NCI-H187 (cell line): ENCODE data around the gene TRDMT1.

Source experiments
- DNase-seq, 2 experiments: peaks; one replicate each; lab custom pipeline; 2025; lab: John Stamatoyannopoulos, UW

TRDMT1 gene

DNA sequence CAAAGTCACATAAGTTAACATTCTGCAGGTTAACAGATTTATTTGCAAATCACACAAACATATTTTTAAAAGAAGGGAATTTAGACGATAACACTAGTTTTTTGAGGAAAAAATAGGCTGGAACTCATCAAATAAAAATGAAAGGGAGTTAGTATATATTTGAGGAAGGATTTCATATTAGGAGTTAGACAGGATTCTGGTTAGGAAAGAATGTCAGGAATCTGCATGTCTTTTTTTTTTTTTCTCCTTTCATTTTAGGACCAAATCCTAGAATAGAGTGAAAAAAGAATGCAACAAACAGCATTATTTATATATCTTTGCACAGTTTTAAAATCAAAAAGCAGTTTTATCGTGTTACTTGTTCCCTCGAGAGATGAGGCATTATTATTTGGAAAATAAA, 8.9 kb upstream of the TRDMT1 start:
- DNase-seq = no peak

DNA sequence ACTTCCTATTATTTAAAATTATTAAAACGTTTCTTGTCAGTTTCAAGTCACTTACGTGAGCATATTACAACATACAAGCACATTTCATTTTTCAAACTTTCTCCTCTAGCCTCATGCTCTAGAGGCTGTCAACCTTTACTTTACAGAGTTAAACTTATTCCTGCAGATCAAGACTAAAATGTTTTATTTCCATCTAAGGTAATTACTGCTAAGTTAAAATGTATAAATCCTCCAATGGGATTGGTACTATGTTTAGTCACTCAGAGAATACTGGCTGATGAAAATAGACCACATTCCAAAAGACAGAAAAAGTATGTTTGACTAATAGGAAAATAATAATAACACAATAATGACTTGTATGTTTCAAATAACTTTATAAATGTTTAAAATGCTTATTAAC, 8.4 kb upstream of the TRDMT1 start:
- DNase-seq = no peak

DNA sequence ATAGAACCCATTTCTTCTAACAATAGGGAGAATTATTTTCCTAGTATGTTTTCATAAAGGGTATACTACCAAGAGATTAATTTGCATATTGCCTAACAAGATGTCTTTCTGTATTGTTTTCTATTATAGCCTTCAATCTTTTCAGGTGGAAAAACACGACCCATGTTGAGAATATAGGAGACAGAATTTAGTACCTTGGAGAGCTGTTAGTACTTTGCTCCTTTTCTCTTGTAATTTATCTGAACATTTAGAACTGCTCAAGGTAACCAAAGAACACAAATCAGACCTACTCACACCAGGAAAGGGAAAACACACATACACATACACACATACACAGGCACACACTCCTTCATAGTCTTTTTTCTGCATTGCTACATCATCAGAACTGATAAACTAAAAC, 7.8 kb upstream of the TRDMT1 start:
- no peak for DNase-seq

DNA sequence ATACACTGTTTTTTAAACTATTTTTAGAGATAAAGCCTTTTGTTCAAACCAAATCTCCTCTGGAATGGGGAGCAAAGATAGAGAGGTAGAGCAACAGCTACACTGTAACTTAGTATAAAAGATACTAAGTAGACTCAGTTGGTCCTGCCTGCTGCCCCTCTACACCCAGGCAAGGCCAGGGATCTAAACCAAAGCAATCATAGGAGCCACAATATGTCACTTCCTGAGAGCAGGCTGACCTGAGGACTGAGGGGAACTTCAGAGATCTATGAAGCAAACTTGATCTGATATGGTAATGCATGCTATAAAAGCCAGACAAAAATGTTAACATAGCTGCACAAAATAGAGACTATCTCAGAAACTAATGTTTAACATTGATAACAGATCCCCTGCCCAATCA, 7.0 kb upstream of the TRDMT1 start:
- no peak for DNase-seq

DNA sequence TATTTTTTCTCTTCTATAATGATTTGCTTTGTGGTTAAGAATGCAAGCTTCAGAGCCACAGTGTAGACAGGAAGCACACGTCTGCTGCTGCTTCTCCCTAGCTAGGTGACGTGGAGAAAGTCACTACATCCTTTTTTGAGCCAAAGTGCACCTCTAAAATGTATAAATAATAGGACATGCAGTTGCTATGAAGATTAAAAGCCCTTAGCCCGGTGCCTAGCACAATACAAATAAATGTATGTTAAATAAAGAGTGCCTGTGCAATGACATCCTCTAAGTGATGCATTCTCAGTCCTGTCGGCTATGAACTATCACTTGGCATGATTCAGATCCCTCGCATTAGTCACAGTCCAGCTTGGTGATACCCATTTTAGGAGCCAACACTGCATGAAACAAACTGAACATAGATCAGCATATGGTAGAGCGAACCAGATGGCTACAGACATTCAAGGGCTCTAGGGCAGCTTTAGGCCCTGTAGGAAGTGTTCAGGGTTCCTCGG, 4.8 kb upstream of the TRDMT1 start:
- no peak for DNase-seq

DNA sequence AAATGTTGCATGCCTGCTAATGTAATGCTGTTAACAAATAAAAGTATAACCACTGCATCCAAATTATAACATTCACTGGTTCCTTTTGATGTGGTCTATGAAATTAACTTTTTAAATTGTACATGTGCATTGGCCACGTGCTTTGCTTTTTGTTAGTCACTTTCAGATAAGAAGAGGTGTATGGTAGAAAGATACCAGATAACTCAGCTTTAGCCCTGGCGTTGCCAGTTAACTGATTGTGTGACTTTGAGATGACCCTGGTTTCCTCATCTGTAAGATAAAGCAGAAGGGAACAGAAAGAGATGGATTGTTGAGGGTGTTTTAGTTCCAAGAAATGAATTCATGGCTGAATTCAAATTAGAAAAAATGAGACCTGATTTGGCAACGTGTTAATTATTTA, 1.9 kb upstream of the TRDMT1 start:
- DNase-seq = no peak

DNA sequence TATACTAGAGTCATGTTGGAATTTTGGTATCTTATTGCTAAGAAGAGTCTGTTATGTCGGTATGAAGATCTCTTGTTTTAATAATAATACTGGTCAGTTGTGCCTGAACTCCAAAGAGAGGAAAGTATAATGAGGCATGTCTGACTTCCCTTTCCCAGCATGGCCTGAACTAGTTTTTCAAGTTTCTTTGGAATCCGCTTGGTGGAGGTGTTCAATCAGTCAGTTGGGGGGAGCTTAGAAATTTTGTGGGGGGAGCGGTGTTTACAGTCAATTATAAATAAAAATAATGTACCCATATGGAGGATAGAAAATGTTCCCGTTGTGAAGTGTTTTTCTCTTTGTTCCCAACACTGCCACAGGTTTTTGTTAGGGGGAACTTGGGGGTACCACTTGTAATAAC, 1.5 kb upstream of the TRDMT1 start:
- DNase-seq = no peak

DNA sequence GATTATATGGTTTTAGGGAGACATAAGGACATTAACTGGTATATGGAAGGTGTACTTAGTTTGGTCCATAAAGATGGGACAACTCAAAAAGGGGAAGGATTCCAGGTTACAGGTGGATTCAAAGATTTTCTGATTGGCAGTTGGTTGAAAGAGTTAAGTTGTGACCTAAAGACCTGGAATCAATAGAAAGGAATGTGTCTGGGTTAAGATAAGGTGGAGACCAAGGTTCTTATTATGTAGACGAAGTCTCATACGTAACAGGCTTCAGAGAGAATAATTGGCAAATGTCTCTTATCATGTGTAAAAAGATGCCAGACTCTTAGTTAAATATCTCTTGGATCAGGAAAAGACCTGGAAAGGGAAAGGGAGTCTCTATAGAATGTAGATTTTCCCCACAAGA, 1.0 kb upstream of the TRDMT1 start:
- no peak for DNase-seq

DNA sequence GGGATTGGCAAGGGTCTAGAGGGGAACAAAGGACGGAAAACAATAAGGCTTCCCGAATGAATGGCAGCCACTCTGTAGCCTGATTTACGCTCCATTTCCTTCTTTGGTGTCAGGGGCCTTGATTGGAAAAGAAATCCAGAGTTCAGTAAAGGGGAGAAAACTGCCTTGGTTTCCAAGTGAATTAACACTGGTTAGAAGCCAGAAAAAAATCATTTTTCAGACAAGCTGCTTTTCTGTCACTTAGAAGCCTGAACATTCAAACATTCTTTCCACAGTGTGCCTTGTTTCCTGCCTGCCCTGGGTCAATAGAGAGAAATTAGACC, 283 bp upstream of the TRDMT1 start:
- no peak for DNase-seq

DNA sequence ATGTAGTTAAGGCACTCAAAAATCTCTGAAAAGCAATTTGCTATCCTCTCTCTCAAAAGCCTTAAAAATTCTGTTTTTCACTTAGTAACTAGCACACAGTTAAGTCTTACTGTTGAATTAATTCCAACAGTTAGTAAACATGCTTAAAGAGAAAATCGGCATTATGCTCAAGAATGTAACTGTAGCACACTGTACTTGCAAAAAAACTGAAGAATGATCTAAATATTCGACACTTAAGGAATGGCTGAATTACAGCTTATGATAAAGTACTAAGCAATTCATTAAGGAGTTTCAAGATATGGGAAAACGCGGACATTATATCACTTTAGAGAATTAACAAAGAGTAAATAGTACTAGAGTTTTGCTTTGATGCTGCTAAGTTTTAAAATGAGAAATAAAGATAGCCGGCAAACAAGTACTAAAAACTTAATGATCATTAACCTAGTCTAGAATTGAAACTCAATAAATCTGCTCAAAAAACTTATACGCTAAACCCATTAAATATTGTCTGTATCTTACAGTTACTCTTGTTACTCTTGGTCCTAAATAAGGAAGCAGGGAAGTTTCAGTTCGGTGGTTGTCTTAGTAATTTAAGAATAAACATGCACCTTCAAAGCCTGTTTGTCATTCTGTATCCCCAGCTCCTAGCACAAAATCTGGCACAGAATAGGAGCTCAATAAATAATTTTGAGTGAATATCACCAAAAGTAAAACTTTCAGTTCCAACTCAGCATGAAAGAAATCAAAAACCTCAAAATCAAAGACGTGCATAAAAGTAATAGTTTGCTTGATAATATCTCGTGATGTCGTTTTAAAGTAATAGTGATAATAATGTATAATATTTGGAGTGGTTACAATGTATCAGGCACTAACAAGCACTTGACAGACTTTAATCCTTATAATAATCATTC, 1.2 kb downstream of the TRDMT1 start:
- no peak for DNase-seq

DNA sequence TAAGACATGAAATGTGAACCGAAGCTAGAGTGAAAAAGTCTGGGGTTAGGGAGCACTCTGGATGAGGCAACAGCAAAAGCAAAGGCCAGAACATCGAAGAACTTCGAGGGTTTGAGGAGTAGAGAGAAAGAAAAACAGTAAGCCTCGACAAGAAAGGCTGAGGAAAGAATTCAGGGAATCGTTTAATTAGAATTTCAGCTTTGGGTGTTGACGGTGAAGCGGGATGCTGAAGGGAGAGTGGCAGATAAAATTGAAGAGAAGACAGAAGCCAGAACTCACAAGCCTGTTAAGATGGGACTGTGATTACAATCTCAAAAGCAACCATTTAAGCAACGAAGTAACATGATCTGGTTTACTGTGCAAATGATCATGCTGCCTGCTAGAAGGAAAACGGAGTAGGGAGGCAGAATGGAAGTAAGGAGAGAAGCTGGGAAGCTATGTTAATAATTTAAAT, 2.1 kb downstream of the TRDMT1 start:
- DNase-seq = no peak

DNA sequence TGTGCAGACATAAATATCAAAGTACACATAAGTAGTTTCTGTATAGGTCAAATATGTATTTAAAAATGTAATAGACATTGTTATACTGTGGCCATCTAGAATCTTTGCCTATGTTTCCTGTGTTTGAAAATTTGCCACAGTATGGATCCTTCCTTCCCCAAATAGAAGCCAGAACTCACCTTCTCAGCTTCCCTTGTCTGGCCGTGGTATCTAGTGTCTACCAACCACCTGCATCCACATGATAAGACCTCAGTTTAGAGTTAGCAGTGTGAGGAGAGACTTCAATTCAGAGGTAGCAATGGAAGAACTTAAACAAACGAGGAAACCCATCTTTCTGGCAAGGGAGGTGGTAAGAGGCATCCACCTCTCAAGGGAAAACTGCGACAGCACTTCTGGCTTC, 4.9 kb downstream of the TRDMT1 start:
- DNase-seq = no peak

DNA sequence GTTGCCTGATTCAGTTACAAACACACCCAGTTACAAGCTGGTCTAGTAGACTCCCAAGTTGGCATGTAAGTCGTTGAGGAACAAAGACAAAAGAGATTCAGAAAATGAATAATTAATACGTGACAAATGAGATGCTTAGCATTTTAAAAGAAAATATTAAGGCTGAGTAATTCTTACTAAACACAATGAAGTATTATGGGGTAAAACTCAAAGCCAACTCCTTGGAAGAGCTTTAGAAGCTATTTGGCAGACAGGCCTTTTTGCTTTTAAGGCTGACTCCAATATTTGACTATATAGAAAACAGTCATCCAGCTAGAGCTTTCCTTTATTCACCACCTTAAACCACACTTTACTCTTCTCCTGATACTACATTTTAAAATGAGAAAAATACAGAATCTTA, 5.4 kb downstream of the TRDMT1 start:
- no peak for DNase-seq

DNA sequence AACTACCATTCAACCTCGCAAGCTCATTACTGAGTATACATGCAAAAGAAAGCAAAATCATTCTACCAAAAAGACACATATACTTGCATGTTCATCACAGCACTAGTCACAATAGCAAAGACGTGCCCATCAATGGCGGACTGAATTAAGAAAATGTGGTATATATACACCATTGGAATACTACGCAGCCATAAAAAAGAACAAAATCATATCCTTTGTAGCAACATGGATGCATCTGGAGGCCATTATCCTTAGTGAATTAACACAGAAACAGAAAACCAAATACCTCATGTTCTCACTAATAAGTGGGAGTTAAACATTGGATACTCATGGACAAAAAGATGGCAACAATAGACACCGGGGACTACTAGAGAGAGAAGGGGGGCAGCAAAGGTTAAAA, 6.4 kb downstream of the TRDMT1 start:
- no peak for DNase-seq

DNA sequence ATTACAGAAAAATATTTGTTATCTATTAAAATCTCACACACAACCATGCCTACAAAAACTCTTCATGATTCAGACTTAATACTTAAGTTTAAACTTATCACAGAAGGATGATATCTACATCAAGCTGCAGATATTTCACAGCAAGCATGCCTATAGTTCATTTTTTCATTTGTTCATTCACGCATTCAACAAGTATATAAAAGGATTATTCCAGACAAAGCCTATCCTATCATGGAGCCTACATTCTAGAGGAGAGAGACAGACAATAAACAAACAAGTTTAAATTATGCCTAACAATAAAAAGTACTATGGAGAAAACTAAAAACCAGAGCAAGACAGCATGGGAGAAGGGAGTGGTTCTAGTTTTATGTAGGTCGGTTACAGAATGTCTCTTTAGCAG, 10.9 kb downstream of the TRDMT1 start:
- no peak for DNase-seq

DNA sequence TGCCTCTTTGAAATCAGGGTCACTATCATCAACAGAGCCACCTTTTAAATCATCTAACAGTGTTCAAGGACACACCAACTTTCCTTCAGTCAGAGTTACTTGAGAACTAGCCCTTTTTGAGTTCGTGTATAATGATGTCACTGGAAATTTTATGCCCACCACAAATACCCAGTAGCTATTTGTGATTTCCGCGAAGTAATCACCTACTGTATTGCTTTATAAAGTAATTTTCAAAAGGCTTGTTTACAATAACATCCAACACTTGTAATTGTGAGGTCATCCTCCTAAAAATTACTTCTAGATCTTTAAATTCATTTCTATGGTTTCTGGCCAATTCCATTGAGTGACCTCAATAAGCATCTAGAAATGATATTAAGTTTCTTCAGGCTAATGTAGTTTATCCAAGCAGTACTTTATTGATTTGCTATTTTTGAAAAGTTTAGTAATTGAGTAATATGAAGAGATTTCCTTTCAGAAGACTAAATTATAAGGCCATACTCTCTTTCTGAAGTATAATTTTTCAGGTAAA, 12.8 kb downstream of the TRDMT1 start:
- no peak for DNase-seq

DNA sequence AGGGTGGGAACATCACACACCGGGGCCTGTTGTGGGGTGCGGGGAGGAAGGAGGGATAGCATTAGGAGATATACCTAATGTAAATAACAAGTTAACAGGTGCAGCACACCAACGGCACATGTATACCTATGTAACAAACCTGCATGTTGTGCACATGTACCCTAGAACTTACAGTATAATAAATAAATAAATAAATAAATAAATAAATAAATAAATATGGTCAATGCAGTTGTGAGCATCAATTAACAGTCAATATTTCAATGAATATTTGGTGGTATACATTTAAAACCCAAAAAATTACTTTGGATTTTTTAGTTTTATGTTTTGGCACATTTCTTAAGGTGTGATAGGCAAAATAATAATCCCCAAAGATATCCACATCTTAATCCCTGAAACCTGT, 15.6 kb downstream of the TRDMT1 start:
- no peak for DNase-seq

DNA sequence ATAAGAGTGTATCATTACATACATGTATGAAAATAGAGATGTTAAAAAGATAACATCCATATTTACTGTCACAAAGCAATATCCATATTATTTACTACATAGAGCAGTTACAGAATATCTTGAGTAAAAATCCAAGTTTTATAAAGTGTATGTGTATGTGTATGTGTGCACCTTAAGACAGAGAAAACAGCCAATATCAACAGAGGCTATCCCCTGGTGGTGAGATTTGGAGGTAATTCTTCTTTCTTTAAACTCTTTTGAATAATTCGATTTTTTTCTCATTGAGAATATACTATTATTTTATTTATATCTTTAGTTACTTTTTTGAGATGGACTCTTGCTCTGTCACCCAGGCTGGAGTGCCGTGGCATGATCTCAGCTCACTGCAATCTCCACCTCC, 18.4 kb downstream of the TRDMT1 start:
- DNase-seq = no peak

DNA sequence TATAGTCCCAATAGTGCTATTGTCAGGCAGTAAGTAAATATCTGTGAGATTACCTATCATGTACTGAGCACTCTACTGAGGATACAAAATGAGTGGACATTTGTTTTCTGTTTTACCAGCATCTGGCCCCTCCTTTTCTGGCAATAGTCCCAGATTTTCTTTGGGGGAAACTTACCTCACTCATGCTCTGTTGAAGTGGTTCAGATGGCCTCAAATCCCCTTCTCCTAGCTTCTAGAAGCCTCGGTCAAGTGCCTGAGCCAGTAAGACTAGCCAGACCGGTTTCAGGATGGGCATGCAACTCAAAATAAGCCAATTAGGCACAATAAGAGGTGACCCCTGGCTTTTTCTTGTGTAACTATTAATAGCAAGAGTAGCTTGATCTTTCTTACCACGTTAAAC, 19.7 kb downstream of the TRDMT1 start:
- no peak for DNase-seq

DNA sequence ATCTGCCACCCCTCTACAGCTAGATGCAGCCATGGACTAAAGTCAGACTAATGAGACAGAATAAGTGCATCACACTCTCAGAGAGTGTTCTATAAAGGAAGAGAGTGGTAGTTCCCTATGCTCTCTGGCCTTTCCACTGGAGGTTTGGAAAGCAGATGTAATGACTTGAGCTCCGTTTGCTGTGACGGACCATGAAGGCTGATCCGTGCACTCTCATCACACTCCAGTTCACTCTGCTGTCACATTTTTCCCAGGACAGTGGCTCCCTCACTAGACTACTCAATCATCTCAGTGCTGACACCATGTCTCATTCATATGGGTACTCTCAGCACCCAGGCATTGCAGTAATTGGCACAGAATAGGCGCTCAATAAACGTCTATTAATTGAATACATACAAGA, 20.4 kb downstream of the TRDMT1 start:
- DNase-seq = no peak

DNA sequence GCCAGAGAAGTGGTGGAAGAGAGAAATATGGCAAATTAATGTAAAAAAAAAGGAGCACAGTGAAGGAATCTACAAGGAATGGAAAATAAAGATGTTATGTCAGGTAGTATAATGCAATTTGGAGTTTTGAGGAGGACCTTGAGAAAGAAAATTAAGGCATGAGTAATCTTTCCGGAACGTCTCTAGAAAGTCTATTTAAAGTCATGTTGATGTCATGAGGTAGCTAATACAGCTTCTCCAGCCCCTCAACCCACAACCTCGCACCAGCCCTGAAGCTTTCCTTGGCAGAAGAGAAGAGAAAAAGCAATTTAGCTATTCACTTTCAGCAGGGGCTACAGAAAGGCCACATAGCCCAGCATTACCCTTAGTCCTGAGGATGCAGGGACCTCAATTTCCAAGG, 22.5 kb downstream of the TRDMT1 start:
- DNase-seq = no peak

DNA sequence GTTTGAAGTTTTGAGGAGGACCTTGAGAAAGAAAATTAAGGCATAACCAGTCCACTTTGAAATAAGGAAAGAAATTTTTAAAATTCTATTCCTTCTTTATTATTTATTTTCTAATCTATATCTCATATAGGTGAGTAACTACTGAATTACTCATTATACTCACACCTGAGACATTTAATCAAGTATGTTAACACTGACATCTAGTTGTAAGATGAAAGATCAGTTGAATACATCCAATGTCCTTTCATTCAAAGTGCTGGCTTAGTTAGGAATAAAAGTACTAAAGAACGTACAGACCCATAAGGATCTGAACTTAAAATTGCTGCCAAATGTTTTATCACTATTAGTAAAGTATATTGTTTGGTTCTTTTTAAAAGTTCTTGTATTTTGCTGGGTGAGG, 23.5 kb downstream of the TRDMT1 start:
- DNase-seq = no peak

DNA sequence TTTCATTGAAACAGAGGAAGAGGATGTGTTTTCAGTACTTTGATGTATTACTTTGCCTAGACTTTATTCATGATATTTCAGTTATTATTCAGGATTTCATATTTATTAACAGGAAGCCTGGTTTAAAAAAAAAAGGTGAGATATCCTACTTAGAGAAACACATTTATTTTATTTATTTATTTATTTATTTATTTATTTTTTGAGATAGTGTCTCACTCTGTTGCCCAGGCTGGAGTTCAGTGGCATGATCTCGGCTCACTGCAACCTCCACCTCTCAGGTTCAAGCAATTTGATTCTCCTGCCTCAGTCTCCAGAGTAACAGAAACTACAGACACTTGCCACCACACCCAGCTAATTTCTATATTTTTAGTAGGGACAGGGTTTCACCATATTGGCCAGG, 24.5 kb downstream of the TRDMT1 start:
- DNase-seq = no peak

DNA sequence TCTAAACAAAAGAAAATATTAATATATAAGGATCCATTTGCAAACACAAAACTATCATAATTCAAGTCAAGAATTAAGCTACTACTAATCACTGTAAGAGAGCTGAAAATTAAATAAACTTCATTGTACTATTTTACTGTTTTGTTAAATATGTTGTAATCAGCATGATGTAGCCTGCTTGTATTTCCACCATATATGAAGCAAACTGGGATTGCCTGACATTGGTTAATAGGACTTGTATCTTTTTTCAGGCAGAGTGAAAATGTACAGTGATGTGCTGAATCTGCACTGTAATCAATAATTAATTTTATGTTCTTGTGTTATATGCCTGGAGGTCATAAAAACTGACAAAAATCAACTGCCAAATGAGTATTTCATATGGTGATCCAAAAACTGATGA, 25.4 kb downstream of the TRDMT1 start:
- DNase-seq = no peak
